ENCODE measurements around the gene PEX7. TPM values are rescaled to one million over a fixed set of nuclear protein-coding genes. Genes with fewer than 3 reads are reported as not detected.
"Not testable (repeated sequence)": the region's sequence is repeated elsewhere in the genome, so short reads cannot be mapped to it uniquely, and the experiment has no call there.

Gene PEX7
- total RNA-seq, 4 donors from 2014 or later, result 4.7 to 9.7 (median 6.9) TPM

- TF ChIP-seq CTCF (IDR thresholded peaks at IDR 0.05), result no peak
- no peak for ATAC-seq (ENCODE audit: low FRiP score)
Measured at GRCh38 chr6:136950436-136951126, 128.2 kb downstream of the PEX7 start.

GRCh38 chr6:136952714-136953260, 130.4 kb downstream of the PEX7 start:
- no peak for TF ChIP-seq CTCF (IDR thresholded peaks at IDR 0.05)
- no peak for DNase-seq (ENCODE audit: low spot score)
- ATAC-seq (ENCODE audit: low FRiP score), result no peak

More at GRCh38 chr6:136950436-136951126, 128.2 kb downstream of the PEX7 start:
- DNase-seq (ENCODE audit: low spot score), result no peak

- ATAC-seq (ENCODE audit: low FRiP score), result no peak
Measured at GRCh38 chr6:136955123-136955522, 132.7 kb downstream of the PEX7 start.

GRCh38 chr6:136956590-136957544, 134.5 kb downstream of the PEX7 start:
- no peak for ATAC-seq (ENCODE audit: low FRiP score)
- TF ChIP-seq CTCF (IDR thresholded peaks at IDR 0.05), result no peak
- DNase-seq (ENCODE audit: low spot score), result no peak

More at GRCh38 chr6:136955123-136955522, 132.7 kb downstream of the PEX7 start:
- DNase-seq (ENCODE audit: low spot score), result no peak
- no peak for TF ChIP-seq CTCF (IDR thresholded peaks at IDR 0.05)

- DNase-seq (ENCODE audit: low spot score) (no peak), ATAC-seq (ENCODE audit: low FRiP score) (no peak)
- no peak for TF ChIP-seq CTCF (IDR thresholded peaks at IDR 0.05)
Measured at GRCh38 chr6:136958168-136958567, 135.8 kb downstream of the PEX7 start.

GRCh38 chr6:136959471-136959891, 137.1 kb downstream of the PEX7 start:
- peak; percentile 19 for ATAC-seq (ENCODE audit: low FRiP score)
- no peak for DNase-seq (ENCODE audit: low spot score)
- TF ChIP-seq CTCF (IDR thresholded peaks at IDR 0.05), result no peak

GRCh38 chr6:136959935-136960334, 137.5 kb downstream of the PEX7 start:
- not testable (repeated sequence) for ATAC-seq (ENCODE audit: low FRiP score); DNase-seq (ENCODE audit: low spot score)
